Stimulated activated CD8-positive, alpha-beta memory T cell treated with anti-CD3 and anti-CD28 coated beads, Interleukin-7, amount 100 ng/mL, for 1 hour (primary cell): Measurements from ENCODE around the gene GPR161.
A peak's percentile ranks its signal among the peaks of the same experiment; 100 is the strongest.
"Not testable (repeated sequence)": the region's sequence is repeated elsewhere in the genome, so short reads cannot be mapped to it uniquely, and the experiment has no call there.

ENCODE experiments used
- DNase-seq, 2 donors: peaks; one replicate each; pipeline ENCODE4 v3.0.0-alpha.2; 2020; ENCODE audit warnings: low read depth in 2 of 2

GPR161 gene

DNA sequence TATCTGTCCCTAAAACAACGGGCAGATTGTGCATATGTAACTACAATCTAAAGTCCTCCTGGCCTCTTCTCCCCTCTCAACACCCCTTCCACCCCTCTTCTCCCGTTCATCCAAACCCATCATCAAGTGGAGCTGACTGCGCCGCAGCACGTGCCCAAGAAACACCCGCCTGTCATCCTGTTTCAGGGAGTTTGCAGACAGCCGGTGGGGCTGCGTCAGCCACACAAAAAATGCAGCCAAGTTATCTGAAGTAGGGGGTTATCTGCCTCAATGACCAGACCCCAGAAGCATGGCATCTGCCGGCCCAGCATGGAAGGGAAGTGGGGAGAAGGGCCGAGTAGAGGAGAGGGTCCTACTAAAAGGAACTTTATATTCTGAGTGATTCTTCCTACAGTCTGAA lies 49.0 kb downstream of the GPR161 start:
- DNase-seq: no peak

DNA sequence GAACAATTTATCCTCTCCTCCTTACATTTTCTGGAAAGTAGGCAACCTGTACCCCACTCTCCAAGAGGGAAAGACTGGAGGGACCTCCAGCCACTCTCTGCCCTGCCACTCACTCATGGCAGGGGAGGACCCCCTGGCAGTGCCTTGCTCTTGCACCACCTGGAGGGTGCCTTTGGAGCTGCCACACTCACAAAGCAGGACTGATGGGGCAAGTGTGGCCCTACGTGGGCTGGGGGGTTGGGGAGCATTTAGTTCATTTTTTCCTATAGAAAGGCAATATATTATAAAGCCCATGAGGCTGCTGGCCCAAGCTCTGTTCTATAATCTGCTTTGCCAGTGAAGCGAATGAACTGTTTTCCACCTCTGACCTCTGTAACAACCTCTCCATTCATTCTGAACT lies 50.3 kb downstream of the GPR161 start:
- DNase-seq: no peak

GRCh38 chr1:168085401-168085872 lies 51.3 kb downstream of the GPR161 start:
- no peak for DNase-seq

DNA sequence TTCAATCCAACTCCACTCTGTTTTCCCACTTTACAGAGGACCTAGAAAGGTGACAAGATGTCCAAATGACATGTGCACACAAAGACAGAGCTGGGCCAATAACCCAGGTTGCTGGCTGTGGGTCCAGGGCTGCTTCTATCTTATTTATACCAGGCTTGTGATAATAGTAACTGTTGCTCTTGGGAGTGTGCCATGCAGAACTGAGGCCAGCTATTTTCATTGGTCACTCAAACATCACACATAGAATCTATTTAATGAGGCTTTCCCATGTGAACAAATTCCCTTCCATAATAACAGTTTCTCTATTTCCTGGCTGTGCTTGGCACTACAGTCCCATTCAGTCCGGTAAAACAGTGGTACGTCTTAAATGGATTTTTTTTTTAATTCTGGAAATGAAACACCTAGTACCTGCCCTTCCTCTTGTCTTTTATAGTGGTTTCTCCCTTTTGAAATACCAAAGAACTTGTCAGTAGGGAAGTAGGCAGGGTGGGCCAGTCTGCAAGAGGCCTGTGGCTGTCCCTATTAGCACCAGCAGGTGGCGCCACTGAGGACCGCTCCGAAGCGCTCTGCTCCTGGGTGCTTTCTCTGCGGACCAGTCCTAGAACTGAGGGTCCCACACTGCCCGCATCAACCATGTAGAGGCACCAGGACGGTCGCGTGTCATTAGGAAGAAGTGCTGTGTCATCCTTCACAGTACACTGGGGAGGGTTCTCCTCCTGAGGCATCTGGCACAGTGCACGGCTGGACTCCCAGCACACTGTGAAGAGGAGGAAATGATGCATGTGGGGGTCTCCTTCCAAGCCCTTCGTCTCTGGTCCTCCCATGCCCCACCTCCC lies 52.1 kb downstream of the GPR161 start:
- DNase-seq: peak; percentile 14 to 20

- DNase-seq: no peak
These were observed 53.0 kb downstream of the GPR161 start for GRCh38 chr1:168083456-168084325.

GRCh38 chr1:168082008-168082876 lies 54.5 kb downstream of the GPR161 start:
- DNase-seq: peak in 1 of 2 donors; percentile 29

- DNase-seq: no peak
These were observed 55.2 kb downstream of the GPR161 start for GRCh38 chr1:168081373-168082007.

DNA sequence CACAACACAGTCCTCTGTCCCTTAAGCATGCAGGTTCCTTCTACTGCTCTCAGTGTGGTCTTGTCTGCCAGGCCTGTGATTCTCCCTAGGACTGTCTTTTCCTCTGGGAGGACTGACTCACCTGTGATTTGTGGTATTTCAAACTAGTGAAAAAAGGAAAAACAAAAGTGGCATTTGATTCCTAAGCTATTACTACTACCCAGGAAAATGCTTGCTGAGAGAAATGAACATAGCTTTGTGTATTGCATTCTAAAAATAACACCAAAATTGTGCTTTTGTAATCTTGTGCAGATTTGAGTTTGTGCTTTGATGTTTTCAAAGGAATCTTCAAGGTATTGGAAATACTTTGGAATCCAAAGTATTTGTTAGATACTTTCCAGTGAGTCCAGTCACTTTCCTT lies 57.0 kb downstream of the GPR161 start:
- DNase-seq: no peak

GRCh38 chr1:168069384-168069783 lies 67.3 kb downstream of the GPR161 start:
- no peak for DNase-seq

GRCh38 chr1:168065506-168065905 lies 71.2 kb downstream of the GPR161 start:
- no peak for DNase-seq

DNA sequence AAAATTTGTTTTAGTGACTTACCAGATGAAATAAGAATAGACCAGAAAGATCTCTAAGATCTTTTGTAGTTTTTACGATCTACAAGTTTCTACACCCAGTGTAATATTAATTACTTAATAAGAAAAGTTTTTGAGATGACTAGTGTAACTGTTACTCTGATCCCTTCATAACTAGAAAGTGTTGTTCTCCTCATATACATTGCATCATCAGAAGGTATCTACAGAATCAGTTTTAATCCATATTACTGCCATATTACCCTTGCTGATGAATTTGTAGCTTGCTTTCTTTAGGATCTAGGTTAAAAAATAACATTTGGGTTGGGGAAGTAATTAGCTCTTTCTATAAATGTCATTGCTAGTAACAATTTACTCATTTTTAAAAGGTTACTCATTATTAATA lies 72.5 kb downstream of the GPR161 start:
- no peak for DNase-seq

- no peak for DNase-seq
These were observed 78.8 kb downstream of the GPR161 start for GRCh38 chr1:168057921-168058320.

- no peak for DNase-seq
These were observed 79.4 kb downstream of the GPR161 start for GRCh38 chr1:168057355-168057754.

- not testable (repeated sequence) for DNase-seq
These were observed 80.6 kb downstream of the GPR161 start for GRCh38 chr1:168056152-168056551.

DNA sequence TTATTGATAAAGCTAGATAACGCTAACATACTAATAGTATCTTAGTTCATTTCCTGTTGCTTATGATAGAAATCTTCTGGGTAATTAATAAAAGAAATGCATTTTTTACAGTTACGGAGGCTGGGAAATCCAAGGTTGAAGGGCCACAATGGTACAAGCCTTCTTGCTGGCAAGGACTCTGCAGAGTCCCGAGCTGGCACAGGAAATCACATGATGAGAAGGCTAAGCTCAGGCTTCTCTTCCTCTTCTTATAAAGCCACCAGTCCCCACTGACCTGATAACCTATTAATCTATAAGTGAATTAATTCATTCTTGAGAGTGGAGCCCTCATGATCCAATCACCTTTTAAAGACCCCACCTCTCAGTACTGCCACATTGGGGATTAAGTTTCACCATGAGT lies 82.6 kb downstream of the GPR161 start:
- no peak for DNase-seq

- DNase-seq: no peak
These were observed 83.0 kb downstream of the GPR161 start for GRCh38 chr1:168053681-168054080.

GRCh38 chr1:168050880-168051279 lies 85.8 kb downstream of the GPR161 start:
- DNase-seq: no peak

DNA sequence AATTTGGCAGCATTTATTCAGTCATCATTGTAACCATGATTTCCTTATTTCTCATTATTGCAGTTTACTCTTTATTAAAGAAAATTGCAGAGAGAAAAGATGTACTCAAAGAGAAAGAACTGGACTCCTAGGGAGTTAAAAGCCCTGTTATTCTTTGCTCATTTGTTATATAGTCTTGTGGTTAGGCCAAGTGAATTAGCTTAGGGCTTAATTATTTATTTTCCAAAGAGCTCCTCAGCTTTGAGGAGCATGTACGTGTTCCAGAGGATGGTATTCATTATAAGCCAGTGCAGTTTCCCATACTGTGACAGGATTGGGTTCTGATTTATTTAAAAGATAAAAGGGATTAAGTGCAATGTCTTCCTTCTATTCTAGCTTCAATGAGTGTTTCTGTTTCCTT lies 86.4 kb downstream of the GPR161 start:
- no peak for DNase-seq

GRCh38 chr1:168045311-168045710 lies 91.4 kb downstream of the GPR161 start:
- no peak for DNase-seq

DNA sequence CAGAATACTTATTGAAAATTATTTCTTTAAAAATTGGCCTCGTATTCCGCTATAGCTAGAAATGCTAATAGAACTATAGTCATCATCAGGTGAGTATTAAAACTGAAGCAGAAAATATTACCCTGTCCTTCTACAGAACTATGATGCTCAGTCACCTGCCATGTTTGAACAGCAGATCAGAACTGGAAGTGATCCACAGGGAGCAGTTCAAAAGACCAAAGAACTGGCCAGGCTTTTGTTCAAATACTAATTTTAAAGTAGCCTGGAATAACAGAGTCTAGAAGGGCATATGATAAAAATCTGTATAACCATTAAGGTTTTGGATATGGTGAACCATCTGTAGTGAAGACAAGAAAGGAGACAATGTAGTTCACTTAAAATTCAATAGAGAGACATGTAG lies 94.4 kb downstream of the GPR161 start:
- DNase-seq: no peak

GRCh38 chr1:168035345-168035744 lies 101.4 kb downstream of the GPR161 start:
- no peak for DNase-seq
